Osteoblast (primary cell): ENCODE measurements around the gene UBE3D. TPM values are rescaled to one million over a fixed set of nuclear protein-coding genes. Genes with fewer than 3 reads are reported as not detected.
"Not testable (repeated sequence)": the region's sequence is repeated elsewhere in the genome, so short reads cannot be mapped to it uniquely, and the experiment has no call there.

ENCODE experiments used
- DNase-seq: peaks from one replicate; pipeline ENCODE4 v3.0.0; 2011; ENCODE audit warnings: low spot score, mixed read lengths; ENCODE audit not compliant: insufficient read length; ENCODE audit errors: missing footprints
- H2AFZ ChIP-seq: 2 replicates; pipeline ENCODE4 v1.6.0; 2011; ENCODE audit warnings: mild to moderate bottlenecking, low read length
- H3K27ac ChIP-seq: 2 replicates; pipeline ENCODE4 v1.5.1; 2011; ENCODE audit warnings: mild to moderate bottlenecking, low read depth, low read length, moderate library complexity
- H3K27me3 ChIP-seq: 2 replicates; pipeline ENCODE4 v1.6.0; 2012; ENCODE audit warnings: mild to moderate bottlenecking, control low read depth, inconsistent platforms, low read length, moderate library complexity; ENCODE audit not compliant: insufficient read depth
- H3K36me3 ChIP-seq: 2 replicates; pipeline ENCODE4 v1.5.1; 2011; ENCODE audit warnings: mild to moderate bottlenecking, low read length, control low read depth, moderate library complexity; ENCODE audit not compliant: insufficient read depth
- H3K4me1 ChIP-seq: 2 replicates; pipeline ENCODE4 v1.5.1; 2011; ENCODE audit warnings: mild to moderate bottlenecking, low read length, control low read depth, moderate library complexity; ENCODE audit not compliant: insufficient read depth
- H3K4me2 ChIP-seq: 2 replicates; pipeline ENCODE4 v1.6.0; 2011; ENCODE audit warnings: mild to moderate bottlenecking, low read length; ENCODE audit not compliant: insufficient read depth
- H3K4me3 ChIP-seq: fragments of 200-600 bp; sonication (generic); 3 replicates; pipeline ENCODE4 v1.5.1; 2012; ENCODE audit warnings: mild to moderate bottlenecking, low read length, inconsistent platforms; ENCODE audit not compliant: insufficient read depth
- H3K79me2 ChIP-seq: 2 replicates; pipeline ENCODE4 v1.6.0; 2012; ENCODE audit warnings: mild to moderate bottlenecking, low read length, control low read depth, inconsistent platforms; ENCODE audit not compliant: insufficient read depth
- H3K9me3 ChIP-seq: 2 replicates; pipeline ENCODE4 v1.5.1; 2011; ENCODE audit warnings: low read depth, low read length, control low read depth
- H4K20me1 ChIP-seq: 2 replicates; pipeline ENCODE4 v1.6.0; 2012; ENCODE audit warnings: mild to moderate bottlenecking, low read length, control low read depth; ENCODE audit not compliant: insufficient read depth
- total RNA-seq: library from RNA; depleted of rRNA; stranded (reverse); fragments of >200 nt; gene quantifications from 2 replicates; pipeline ENCODE4 v1.2.3, GENCODE V29; 2012
- TF ChIP-seq, protein P1 (sequence below): IDR thresholded peaks from 2 replicates; pipeline ENCODE4 v1.5.1; 2011; ENCODE audit warnings: mild to moderate bottlenecking, low read depth, low read length, moderate library complexity; ENCODE audit errors: extremely low read depth

Gene UBE3D
- total RNA-seq, 1 donor: 8.3 TPM

DNA sequence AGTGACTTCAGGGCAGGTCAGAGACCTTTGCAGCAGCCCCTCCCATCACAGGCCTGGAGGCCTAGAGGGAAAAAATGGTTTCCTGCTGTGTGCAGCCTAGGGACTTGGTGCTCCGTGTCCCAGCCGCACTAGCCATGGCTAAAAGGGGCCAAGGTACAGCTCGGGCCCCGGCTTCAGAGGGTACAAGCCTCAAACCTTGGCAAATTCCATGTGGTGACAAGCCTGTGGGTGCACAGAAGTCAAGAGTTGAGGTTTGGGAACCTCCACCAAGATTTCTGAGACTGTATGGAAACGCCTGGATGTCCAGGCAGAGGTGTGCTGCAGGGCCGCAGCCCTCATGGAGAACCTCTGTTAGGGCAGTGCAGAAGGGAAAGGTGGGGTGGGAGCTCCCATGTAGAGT is 34.0 kb downstream of the UBE3D start:
- TF ChIP-seq, protein P1, sequence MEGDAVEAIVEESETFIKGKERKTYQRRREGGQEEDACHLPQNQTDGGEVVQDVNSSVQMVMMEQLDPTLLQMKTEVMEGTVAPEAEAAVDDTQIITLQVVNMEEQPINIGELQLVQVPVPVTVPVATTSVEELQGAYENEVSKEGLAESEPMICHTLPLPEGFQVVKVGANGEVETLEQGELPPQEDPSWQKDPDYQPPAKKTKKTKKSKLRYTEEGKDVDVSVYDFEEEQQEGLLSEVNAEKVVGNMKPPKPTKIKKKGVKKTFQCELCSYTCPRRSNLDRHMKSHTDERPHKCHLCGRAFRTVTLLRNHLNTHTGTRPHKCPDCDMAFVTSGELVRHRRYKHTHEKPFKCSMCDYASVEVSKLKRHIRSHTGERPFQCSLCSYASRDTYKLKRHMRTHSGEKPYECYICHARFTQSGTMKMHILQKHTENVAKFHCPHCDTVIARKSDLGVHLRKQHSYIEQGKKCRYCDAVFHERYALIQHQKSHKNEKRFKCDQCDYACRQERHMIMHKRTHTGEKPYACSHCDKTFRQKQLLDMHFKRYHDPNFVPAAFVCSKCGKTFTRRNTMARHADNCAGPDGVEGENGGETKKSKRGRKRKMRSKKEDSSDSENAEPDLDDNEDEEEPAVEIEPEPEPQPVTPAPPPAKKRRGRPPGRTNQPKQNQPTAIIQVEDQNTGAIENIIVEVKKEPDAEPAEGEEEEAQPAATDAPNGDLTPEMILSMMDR: no peak
- no peak overlapping the region for H2AFZ ChIP-seq
- H3K4me3 ChIP-seq: no peak overlapping the region
- peaks cover 2% of the 10 kb centered on the region for H3K9me3 ChIP-seq
- H4K20me1 ChIP-seq: no peaks in the 10 kb centered on the region
- H3K27me3 ChIP-seq: no peaks in the 10 kb centered on the region
- no peaks in the 10 kb centered on the region for H3K36me3 ChIP-seq
- no peak for DNase-seq
- no peaks in the 10 kb centered on the region for H3K79me2 ChIP-seq
- H3K27ac ChIP-seq: no peak overlapping the region
- no peak overlapping the region for H3K4me2 ChIP-seq
- H3K4me1 ChIP-seq: no peaks in the 10 kb centered on the region

DNA sequence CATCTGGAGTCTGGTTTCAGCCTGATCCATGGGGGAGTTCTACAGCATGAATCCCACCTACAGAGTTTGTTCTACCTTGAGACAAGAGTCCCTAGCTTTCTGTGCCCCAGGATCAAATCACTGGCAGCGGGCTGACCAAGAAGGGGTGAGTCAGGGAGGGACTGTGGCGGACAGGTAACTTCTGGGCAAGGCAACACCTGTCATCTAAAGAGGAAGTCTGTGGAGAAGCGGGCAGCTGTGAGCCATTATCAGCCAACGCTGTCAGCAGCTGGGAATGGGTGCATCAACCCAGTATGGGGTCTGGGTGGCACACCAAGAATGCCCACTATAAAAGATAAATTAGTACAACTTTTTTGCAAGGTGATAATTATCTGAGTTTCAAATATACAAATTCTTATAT is 45.9 kb downstream of the UBE3D start:
- Histone ChIP-seq H3K27me3 (no peaks in the 10 kb centered on the region), H3K9me3 (peaks cover 3% of the 10 kb centered on the region), H3K4me2 (no peak overlapping the region), H3K4me3 (no peak overlapping the region), H4K20me1 (no peaks in the 10 kb centered on the region), H3K4me1 (no peaks in the 10 kb centered on the region), H3K36me3 (no peaks in the 10 kb centered on the region), H2AFZ (no peak overlapping the region), H3K27ac (no peak overlapping the region), H3K79me2 (no peaks in the 10 kb centered on the region)
- DNase-seq: no peak
- TF ChIP-seq, protein P1: no peak

DNA sequence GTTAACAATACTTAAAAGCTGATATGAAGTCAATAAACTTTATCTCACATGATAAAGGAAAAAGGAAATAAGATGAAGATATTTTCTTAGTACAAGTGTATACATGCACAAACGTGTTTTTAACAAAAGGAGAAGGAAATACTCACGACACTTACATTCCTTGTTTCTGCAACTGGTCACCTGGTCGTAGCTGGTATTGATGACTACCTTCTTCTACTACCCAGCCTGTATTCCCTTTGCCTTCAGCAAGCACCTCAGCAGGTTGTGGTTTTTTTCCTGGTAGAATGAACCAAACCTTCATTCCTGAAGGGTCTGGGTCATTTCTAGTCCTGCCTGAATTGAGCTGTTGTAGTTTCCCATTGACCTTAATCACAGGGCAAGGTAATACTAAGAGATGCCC is 54.5 kb downstream of the UBE3D start:
- not testable (repeated sequence) for H3K27me3 ChIP-seq, H4K20me1 ChIP-seq, H3K4me2 ChIP-seq, DNase-seq, H3K4me3 ChIP-seq, H3K79me2 ChIP-seq, H3K9me3 ChIP-seq, H3K27ac ChIP-seq, H2AFZ ChIP-seq, H3K4me1 ChIP-seq, H3K36me3 ChIP-seq

DNA sequence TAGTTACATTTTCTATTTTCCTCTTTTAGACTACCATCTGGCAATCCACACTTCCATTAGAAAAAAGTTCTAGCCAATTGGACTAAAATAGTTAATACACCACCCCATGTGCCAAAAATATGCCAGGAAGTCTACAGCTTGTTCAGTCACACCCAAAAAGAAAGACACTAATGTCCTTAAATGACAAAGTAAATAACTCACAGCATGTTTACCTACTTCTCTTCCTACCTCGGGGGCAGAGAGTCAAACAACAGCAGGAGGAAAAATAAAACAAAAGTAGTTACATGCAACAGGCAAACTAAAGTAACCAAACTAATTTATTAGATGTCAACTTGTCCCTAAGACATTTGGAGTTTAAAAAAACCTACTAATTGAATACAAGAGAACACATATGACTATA is 57.0 kb downstream of the UBE3D start:
- Histone ChIP-seq H3K27me3 (no peaks in the 10 kb centered on the region), H3K9me3 (no peaks in the 10 kb centered on the region), H4K20me1 (no peaks in the 10 kb centered on the region), H3K79me2 (no peaks in the 10 kb centered on the region), H3K36me3 (no peaks in the 10 kb centered on the region), H3K4me1 (no peaks in the 10 kb centered on the region), H3K4me3 (no peak overlapping the region), H2AFZ (no peak overlapping the region), H3K4me2 (no peak overlapping the region), H3K27ac (no peak overlapping the region)
- no peak for DNase-seq
- TF ChIP-seq, protein P1: no peak
